ENCODE data around the gene COBL. TPM values are rescaled to one million over a fixed set of nuclear protein-coding genes. Genes with fewer than 3 reads are reported as not detected.
A peak's percentile ranks its signal among the peaks of the same experiment; 100 is the strongest.
"Not testable (repeated sequence)": the region's sequence is repeated elsewhere in the genome, so short reads cannot be mapped to it uniquely, and the experiment has no call there.

COBL gene
- total RNA-seq, 1 experiment from 2014 or later, result 0.04 TPM

GRCh38 chr7:51223505-51223904 lies 93.1 kb downstream of the COBL start:
- H3K36me3 ChIP-seq, result no peaks in the 10 kb centered on the region

GRCh38 chr7:51222916-51223315 lies 93.7 kb downstream of the COBL start:
- DNase-seq, result no peak
- H3K4me1 ChIP-seq, result no peaks in the 10 kb centered on the region; the same call in 1 of the 2 replicates
- no peaks in the 10 kb centered on the region for H3K9me3 ChIP-seq (replicated peaks)
- H3K4me3 ChIP-seq, result no peak overlapping the region
- H3K27ac ChIP-seq, result no peak overlapping the region
- 0 out of 2 replicates have a peak, but pooled peaks cover 7% of the 10 kb centered on the region for H3K27me3 ChIP-seq
- H3K36me3 ChIP-seq, result no peaks in the 10 kb centered on the region

More at GRCh38 chr7:51223505-51223904, 93.1 kb downstream of the COBL start:
- no peak overlapping the region for H3K4me3 ChIP-seq
- no peaks in the 10 kb centered on the region for H3K9me3 ChIP-seq (replicated peaks)
- H3K27ac ChIP-seq, result no peak overlapping the region
- H3K27me3 ChIP-seq, result 0 out of 2 replicates have a peak, but pooled peaks cover 7% of the 10 kb centered on the region
- no peaks in the 10 kb centered on the region; the same call in 1 of the 2 replicates for H3K4me1 ChIP-seq
- DNase-seq, result no peak

DNA sequence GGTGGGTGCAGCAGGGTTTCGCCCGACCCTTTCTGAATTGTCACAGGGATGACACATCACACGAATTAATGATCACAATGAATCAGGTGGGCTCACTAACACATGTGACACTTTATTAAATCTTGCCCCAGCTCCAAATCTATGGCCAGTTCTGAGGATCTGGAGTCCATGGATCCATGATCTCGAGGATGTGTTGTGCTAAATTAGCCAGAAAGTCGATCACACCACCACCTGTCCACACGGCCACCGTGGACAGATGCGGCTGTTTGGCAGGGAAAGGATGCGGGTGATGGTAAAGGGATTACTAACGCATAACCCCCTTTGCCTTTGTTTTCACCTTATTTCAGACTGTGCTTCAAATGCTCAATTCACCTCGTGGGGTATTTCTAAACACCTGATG lies 96.4 kb downstream of the COBL start:
- no peaks in the 10 kb centered on the region; the same call in 1 of the 2 replicates for H3K4me1 ChIP-seq
- H3K9me3 ChIP-seq (replicated peaks), result no peaks in the 10 kb centered on the region
- no peak overlapping the region for H3K4me3 ChIP-seq
- H3K27ac ChIP-seq, result no peak overlapping the region
- peaks cover 10% of the 10 kb centered on the region; the same call in 1 of the 2 replicates for H3K27me3 ChIP-seq
- DNase-seq, result no peak
- H3K36me3 ChIP-seq, result no peaks in the 10 kb centered on the region

- no peak overlapping the region for H3K4me3 ChIP-seq
- DNase-seq, result no peak
Observed at GRCh38 chr7:51219261-51219988, 97.2 kb downstream of the COBL start.

GRCh38 chr7:51217804-51218203 lies 98.8 kb downstream of the COBL start:
- Histone ChIP-seq H3K9me3 (replicated peaks) (no peaks in the 10 kb centered on the region), H3K27ac (no peak overlapping the region)

More at GRCh38 chr7:51219261-51219988, 97.2 kb downstream of the COBL start:
- H3K36me3 ChIP-seq, result no peaks in the 10 kb centered on the region
- no peaks in the 10 kb centered on the region; the same call in 1 of the 2 replicates for H3K4me1 ChIP-seq
- H3K27ac ChIP-seq, result no peak overlapping the region
- no peaks in the 10 kb centered on the region for H3K9me3 ChIP-seq (replicated peaks)
- H3K27me3 ChIP-seq, result peaks cover 10% of the 10 kb centered on the region; the same call in 1 of the 2 replicates

DNA sequence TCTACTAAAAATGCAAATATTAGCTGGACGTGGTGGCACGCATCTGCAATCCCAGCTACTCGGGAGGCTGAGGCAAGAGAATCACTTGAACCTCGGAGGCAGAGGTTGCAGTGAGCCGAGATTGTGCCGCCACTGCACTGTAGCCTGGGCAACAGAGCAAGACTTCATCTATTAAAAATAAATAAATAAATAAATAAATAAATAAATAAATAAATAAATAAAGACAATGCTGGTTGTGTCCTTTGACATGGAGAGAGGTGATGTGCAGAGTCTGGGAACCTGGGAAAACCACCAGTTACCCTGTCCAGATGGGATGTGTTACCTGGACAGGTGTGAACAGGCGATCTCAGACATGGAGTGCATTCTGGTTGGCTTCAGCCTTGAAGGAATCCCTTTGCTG lies 102.5 kb downstream of the COBL start:
- H3K4me1 ChIP-seq, result no peaks in the 10 kb centered on the region

More at GRCh38 chr7:51217804-51218203, 98.8 kb downstream of the COBL start:
- no peak for DNase-seq
- H3K27me3 ChIP-seq, result peaks cover 10% of the 10 kb centered on the region; the same call in 1 of the 2 replicates
- no peaks in the 10 kb centered on the region for H3K36me3 ChIP-seq
- no peaks in the 10 kb centered on the region; the same call in 1 of the 2 replicates for H3K4me1 ChIP-seq
- no peak overlapping the region for H3K4me3 ChIP-seq

GRCh38 chr7:51213618-51214017 lies 103.0 kb downstream of the COBL start:
- DNase-seq, result no peak
- Histone ChIP-seq H3K27ac (no peak overlapping the region), H3K36me3 (no peaks in the 10 kb centered on the region), H3K4me1 (no peaks in the 10 kb centered on the region), H3K27me3 (peaks cover 4% of the 10 kb centered on the region; the same call in 1 of the 2 replicates), H3K4me3 (no peak overlapping the region), H3K9me3 (replicated peaks) (no peaks in the 10 kb centered on the region)

More for the DNA sequence above, 102.5 kb downstream of the COBL start:
- peaks cover 4% of the 10 kb centered on the region; the same call in 1 of the 2 replicates for H3K27me3 ChIP-seq
- DNase-seq, result no peak
- H3K27ac ChIP-seq, result no peak overlapping the region
- H3K4me3 ChIP-seq, result no peak overlapping the region
- no peaks in the 10 kb centered on the region for H3K36me3 ChIP-seq
- H3K9me3 ChIP-seq (replicated peaks), result no peaks in the 10 kb centered on the region

- Histone ChIP-seq H3K27ac (no peak overlapping the region), H3K9me3 (replicated peaks) (no peaks in the 10 kb centered on the region), H3K36me3 (no peaks in the 10 kb centered on the region), H3K4me1 (no peaks in the 10 kb centered on the region), H3K27me3 (peaks cover 4% of the 10 kb centered on the region; the same call in 1 of the 2 replicates), H3K4me3 (no peak overlapping the region)
- DNase-seq, result no peak
Observed at GRCh38 chr7:51210766-51211165, 105.8 kb downstream of the COBL start.

DNA sequence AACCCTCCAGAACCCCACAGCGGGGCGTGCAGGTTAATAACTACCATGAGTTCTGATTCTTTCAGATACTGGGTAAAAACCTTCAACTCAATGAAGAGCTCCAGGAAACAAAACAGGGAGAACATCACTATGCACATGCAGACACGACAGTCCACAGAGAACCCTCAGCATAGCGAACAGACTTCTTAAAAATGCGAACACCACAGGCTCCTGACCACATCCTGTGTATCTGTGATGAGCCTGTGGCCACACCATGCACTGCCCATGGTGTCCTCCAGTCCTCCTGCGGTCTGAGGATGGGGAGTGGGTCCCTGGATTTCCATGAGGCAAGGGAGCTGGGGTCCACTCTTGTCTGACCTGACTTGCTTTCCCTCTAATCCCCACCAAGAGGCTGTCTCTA lies 107.2 kb downstream of the COBL start:
- no peak overlapping the region for H3K27ac ChIP-seq
- H3K4me1 ChIP-seq, result no peaks in the 10 kb centered on the region
- no peak overlapping the region for H3K4me3 ChIP-seq
- no peaks in the 10 kb centered on the region for H3K27me3 ChIP-seq
- no peaks in the 10 kb centered on the region for H3K36me3 ChIP-seq
- DNase-seq, result no peak
- no peaks in the 10 kb centered on the region for H3K9me3 ChIP-seq (replicated peaks)

- not testable (repeated sequence) for H3K36me3 ChIP-seq; H3K4me3 ChIP-seq; H3K9me3 ChIP-seq (replicated peaks); H3K27ac ChIP-seq; H3K27me3 ChIP-seq; H3K4me1 ChIP-seq; DNase-seq
Observed at GRCh38 chr7:51208125-51208524, 108.5 kb downstream of the COBL start.

DNA sequence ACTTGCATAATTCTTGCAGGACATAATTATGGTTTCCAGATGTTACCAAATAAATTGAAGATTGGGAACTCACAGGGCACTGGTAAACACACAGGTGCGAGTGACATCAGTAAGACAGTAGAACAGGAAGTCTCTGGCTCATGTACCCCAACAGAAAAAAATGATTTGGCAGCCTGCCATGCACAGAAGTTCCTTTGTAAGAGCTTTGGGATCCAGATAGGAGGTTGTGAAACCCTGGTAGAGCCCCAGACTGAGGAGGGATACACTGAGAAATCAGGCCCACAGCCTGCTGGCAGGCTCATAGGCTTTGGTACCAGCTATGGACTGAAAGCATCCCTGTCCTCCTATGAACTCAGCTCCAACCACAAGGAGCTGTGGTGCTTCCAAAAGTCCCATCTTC lies 118.0 kb downstream of the COBL start:
- no peaks in the 10 kb centered on the region for H3K36me3 ChIP-seq
- no peaks in the 10 kb centered on the region for H3K27me3 ChIP-seq
- H3K27ac ChIP-seq, result no peak overlapping the region
- no peak overlapping the region for H3K4me3 ChIP-seq
- H3K4me1 ChIP-seq, result no peaks in the 10 kb centered on the region
- no peak for DNase-seq
- H3K9me3 ChIP-seq (replicated peaks), result no peaks in the 10 kb centered on the region

DNA sequence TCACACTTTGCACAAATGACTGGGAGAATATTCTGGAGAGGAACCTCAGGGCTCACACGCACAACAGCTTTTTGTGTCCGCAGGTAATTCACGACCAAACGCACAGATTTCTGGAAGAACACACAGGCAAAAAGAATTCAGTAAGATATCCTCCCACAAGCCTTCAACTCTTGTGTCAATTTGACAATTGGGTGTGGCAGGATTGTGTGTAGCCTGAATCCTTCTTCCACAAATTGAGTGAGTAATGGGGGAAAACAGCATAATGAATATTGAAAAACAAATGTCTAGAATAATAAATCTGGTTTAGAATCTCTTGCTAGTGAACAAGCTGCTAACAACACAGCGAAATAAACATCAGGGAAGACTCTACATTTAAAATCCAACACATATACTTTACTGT lies 125.6 kb downstream of the COBL start:
- Histone ChIP-seq H3K9me3 (replicated peaks) (no peaks in the 10 kb centered on the region), H3K27me3 (no peaks in the 10 kb centered on the region), H3K36me3 (no peaks in the 10 kb centered on the region), H3K4me1 (no peaks in the 10 kb centered on the region), H3K4me3 (no peak overlapping the region), H3K27ac (no peak overlapping the region)
- DNase-seq, result no peak

DNA sequence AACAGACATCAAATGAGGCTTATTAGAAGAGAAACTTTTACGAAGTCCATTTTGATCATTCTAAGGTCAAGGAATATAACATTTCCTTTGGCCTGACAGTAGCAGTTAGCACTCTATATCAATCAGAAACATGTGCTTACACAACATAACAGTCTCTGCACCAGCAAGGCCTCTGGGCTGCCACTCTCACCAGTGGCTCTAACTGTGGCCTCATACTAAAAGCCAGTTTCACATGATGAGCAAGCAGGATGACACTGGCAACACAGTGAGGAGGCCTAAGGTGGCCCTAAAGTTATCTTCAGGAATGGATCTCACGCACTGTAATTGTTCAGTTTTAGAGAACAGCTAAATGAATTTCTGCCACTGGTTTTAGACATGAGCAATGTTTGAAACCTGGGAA lies 126.8 kb downstream of the COBL start:
- DNase-seq, result no peak
- H3K27me3 ChIP-seq, result no peaks in the 10 kb centered on the region
- H3K4me3 ChIP-seq, result no peak overlapping the region
- H3K36me3 ChIP-seq, result no peaks in the 10 kb centered on the region
- H3K4me1 ChIP-seq, result no peaks in the 10 kb centered on the region
- no peak overlapping the region for H3K27ac ChIP-seq
- no peaks in the 10 kb centered on the region for H3K9me3 ChIP-seq (replicated peaks)

- H3K4me1 ChIP-seq, result no peaks in the 10 kb centered on the region
- H3K4me3 ChIP-seq, result no peak overlapping the region
- H3K9me3 ChIP-seq (replicated peaks), result no peaks in the 10 kb centered on the region
- H3K27me3 ChIP-seq, result no peaks in the 10 kb centered on the region
- no peak overlapping the region for H3K27ac ChIP-seq
- no peak for DNase-seq
- no peaks in the 10 kb centered on the region for H3K36me3 ChIP-seq
Observed at GRCh38 chr7:51188987-51189386, 127.6 kb downstream of the COBL start.

DNA sequence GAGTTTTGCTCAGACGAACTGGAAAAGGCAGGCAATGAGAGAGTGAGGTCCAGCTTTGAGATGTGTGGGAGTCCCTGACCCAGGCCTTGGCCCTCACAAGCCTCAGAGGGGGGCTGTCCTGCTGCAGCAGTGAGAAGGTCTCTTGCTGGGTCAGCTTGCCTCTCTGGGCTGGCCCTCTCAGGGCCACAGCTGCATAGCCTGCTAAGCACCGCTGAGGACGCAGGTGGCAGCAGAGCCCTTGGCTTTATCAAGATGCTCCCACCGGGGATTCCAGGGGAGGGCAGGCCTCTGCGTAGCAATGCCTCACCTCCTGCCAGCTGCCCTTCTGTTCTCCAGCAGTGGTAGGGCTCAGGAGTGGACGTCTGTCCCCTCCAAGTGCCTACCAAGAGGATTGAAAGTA lies 128.7 kb downstream of the COBL start:
- H3K36me3 ChIP-seq, result no peaks in the 10 kb centered on the region
- H3K9me3 ChIP-seq (replicated peaks), result no peaks in the 10 kb centered on the region
- H3K27me3 ChIP-seq, result 0 out of 2 replicates have a peak, but pooled peaks cover 2% of the 10 kb centered on the region
- peak; percentile 13 to 34 for DNase-seq
- no peak overlapping the region for H3K4me3 ChIP-seq
- no peaks in the 10 kb centered on the region for H3K4me1 ChIP-seq
- no peak overlapping the region for H3K27ac ChIP-seq

Data from SJCRH30 (cell line).